Measurements from ENCODE around the gene VSIG8. TPM values are rescaled to one million over a fixed set of nuclear protein-coding genes. Genes with fewer than 3 reads are reported as not detected.

VSIG8 gene
- polyA plus RNA-seq, 4 donors, result 0.13 to 0.65 (median 0.38) TPM

DNA sequence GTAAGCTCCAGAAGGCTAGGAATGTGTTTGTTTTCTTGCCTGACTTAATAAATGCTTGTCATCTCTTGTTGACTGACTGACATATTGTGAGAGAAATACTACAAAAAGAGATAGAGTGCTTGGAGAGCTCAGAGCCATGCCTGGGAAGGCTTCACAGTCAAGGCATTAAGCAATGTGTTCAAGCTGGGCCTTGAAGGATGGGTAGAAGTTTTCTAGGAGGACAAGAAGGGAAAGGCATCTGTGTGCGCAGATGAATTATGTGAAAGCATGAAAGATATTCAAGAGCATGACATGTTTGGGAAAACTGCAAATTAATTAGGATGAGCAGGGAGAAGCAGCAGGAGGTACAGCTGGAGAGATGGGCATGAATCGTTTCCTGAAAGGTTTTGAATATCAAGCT, 30.1 kb downstream of the VSIG8 start:
- DNase-seq (ENCODE audit: low read depth in 4 of 4, low spot score in 3 of 4), result no peak

GRCh38 chr1:159831412-159832141, 30.9 kb downstream of the VSIG8 start:
- DNase-seq (ENCODE audit: low read depth in 4 of 4, low spot score in 3 of 4), result no peak

- DNase-seq (ENCODE audit: low read depth in 4 of 4, low spot score in 3 of 4), result no peak
These were observed 31.7 kb downstream of the VSIG8 start for GRCh38 chr1:159830722-159831121.

GRCh38 chr1:159829822-159830465, 32.5 kb downstream of the VSIG8 start:
- DNase-seq (ENCODE audit: low read depth in 4 of 4, low spot score in 3 of 4), result no peak

- peak in 1 of 4 donors; percentile 16 for DNase-seq (ENCODE audit: low read depth in 4 of 4, low spot score in 3 of 4)
These were observed 33.2 kb downstream of the VSIG8 start for GRCh38 chr1:159829273-159829634.

GRCh38 chr1:159828581-159829272, 33.7 kb downstream of the VSIG8 start:
- DNase-seq (ENCODE audit: low read depth in 4 of 4, low spot score in 3 of 4), result no peak

DNA sequence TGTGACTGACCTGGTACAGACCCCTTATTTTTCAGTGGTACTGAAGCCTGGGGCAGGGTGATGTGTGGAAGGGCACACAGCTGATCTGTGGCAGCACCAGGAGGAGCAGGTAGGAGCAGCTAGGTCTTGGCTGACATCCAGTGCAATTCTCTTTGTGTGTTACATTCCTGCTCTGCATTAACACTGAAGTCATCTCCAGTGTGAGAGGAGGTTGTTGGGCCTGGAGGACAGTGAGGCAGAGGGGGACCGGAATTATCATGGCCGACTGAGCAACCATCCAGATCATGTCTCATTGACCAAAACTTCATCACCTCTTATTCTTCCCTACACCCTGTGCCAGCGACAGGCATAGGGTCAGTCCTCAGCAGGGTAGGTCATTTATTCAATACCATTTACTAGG, 34.3 kb downstream of the VSIG8 start:
- DNase-seq (ENCODE audit: low read depth in 4 of 4, low spot score in 3 of 4), result no peak

- no peak for DNase-seq (ENCODE audit: low read depth in 4 of 4, low spot score in 3 of 4)
These were observed 34.9 kb downstream of the VSIG8 start for GRCh38 chr1:159827549-159827948.

DNA sequence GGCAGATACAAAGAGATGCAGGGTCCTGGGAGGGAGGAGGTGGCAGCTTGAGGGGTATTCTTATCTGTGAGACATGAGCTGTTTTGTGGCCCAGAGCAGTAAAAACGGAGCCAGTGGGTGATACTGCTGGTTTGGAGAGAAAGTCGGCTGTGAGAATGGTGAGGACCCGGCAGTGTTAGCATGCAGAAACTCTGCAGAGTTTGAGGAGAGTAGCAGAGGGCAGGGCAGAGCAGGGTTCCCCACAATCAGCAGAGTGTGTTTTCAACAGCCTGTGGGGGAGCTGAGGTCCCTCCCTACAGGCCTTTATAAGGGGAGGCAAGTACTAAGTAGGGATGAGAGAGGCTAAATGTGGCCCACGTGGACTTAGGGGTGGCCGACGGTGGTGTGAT, 35.4 kb downstream of the VSIG8 start:
- no peak for DNase-seq (ENCODE audit: low read depth in 4 of 4, low spot score in 3 of 4)

- no peak for DNase-seq (ENCODE audit: low read depth in 4 of 4, low spot score in 3 of 4)
These were observed 35.9 kb downstream of the VSIG8 start, which contains the start of gene SLAMF8 for GRCh38 chr1:159826441-159827101. Gene SLAMF8, plus strand, starts transcription at chr1:159826873. Its CDS starts 26 bp downstream, at chr1:159826899.

GRCh38 chr1:159825564-159825963, 36.9 kb downstream of the VSIG8 start:
- no peak for DNase-seq (ENCODE audit: low read depth in 4 of 4, low spot score in 3 of 4)

DNA sequence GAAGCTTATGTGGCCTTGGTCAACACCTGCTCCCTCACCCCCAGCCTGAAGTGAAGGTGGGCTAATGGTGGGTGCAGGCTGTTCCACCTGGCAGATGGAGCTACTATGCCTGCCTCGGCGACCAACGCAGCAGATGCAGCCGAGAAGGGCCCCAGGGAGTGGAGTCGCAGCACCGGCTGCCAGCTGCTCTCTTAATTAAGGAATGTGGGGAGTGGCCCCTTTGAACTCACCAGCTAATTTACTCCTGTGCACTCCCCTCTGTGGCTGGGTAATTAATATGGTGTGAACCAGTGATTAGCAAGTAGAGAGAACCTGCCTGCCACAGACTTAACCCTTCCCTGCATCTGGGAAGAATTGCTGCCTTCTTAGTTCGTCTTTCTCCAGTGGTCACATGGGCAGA, 39.1 kb downstream of the VSIG8 start:
- DNase-seq (ENCODE audit: low read depth in 4 of 4, low spot score in 3 of 4), result peak in 3 of 4 donors; percentile 30 to 50 (median 31)

DNA sequence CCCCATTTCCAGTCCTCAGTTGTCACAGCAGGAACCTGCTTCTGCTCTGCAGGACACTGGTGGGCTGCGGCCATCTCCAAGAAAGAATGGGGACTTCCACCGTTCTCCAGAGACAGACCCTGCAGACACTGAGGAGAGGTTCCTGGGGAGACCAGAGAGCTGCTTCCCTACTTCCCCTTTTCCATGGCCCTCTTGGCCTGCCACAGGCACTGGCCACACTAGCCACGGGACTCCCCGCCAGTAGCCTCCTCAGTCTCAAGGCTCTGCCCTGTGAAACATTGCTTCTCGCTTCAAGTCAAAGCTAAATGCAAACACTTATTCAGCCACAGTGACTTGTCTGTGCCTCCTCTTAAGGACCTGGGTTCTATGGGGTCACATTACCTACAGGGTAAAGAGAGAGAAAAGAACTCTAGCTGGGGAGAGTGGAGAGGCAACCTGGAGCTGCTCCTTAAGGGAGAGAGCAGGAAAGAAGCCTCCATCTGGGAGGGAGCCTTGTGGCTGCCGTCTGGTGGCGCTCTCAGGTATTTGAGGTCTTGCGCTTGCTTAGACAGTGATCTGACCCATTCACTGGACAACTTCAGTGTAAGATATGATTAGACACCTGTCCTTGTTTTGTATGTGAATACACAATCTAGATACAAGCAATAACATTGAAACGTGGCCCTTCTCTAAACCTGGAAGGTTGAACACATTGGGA, 41.1 kb downstream of the VSIG8 start:
- DNase-seq (ENCODE audit: low read depth in 4 of 4, low spot score in 3 of 4), result no peak

DNA sequence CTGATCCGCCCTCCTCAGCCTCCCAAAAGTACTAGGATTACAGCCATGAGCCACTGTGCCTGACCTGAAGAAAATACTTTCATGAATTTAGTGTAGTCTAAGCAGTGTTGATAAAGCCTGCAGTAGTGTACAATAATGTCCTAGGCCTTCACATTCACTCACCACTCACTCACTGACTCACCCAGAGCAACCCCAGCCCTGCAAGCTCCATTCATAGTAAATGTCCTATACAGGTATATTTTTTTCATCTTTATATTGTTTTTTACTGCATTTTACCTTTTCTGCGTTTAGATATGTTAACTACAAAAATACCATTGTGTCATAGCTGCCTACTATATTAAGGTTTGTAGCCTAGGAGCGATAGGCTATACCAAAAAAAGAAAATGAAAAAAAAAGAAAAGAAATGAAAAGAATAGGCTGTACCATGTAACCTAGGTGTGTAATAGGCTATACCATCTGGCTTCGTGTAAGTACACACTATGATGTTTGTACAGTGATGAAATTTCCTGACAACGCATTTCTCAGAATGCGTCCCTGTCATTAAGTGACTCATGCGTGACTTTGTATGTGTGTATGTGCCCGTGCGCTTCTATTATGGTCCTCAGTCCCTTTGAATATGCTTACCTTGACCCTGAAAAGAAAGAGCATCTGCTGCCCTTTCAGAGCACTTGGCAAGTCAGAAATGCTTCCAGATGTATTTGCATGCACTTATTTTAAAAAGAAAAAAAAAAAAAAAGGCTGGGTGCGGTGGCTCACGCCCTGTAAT, 45.0 kb downstream of the VSIG8 start:
- DNase-seq (ENCODE audit: low read depth in 4 of 4, low spot score in 3 of 4), result no peak

GRCh38 chr1:159815926-159816325, 46.5 kb downstream of the VSIG8 start:
- no peak for DNase-seq (ENCODE audit: low read depth in 4 of 4, low spot score in 3 of 4)

DNA sequence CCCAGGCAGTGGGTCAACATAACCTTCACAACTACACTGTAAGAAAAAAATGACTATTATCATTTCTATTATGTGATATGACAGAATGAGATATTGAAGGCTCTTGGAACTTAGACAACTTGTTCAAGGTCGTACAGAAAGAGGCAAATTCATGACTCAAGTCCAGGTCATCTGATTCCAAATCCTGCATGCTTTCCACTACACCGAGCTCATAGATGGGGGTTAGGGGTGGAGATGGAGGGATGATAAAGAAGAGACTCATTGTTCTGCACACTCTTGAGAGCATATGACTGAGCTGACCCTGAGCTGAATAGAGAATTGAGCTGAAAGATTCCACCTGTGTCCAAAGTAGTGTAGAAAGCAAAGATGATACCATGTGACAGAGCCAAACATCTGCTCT, 57.5 kb downstream of the VSIG8 start:
- no peak for DNase-seq (ENCODE audit: low read depth in 4 of 4, low spot score in 3 of 4)

Data from right renal pelvis (tissue), 4 donors.